ENCODE measurements around the gene PRKD3. TPM values are rescaled to one million over a fixed set of nuclear protein-coding genes. Genes with fewer than 3 reads are reported as not detected.
A peak's percentile ranks its signal among the peaks of the same experiment; 100 is the strongest.

The PRKD3 gene
- total and polyA plus RNA-seq, 10 of the 15 experiments (the other 5 are each of a cell fraction or from before 2014, with no cell fraction given), result 3.3 to 14.9 (median 7.9) TPM

GRCh38 chr2:37281916-37282315, 42.7 kb downstream of the PRKD3 start:
- H4K20me1 ChIP-seq (ENCODE audit: control insufficient read depth, insufficient read depth), result no peaks in the 10 kb centered on the region
- DNase-seq (ENCODE audit: low read depth, low spot score) (no peak), ATAC-seq (no peak), FAIRE-seq (no peak)
- no peak overlapping the region for H3K4me3 ChIP-seq
- H3K79me2 ChIP-seq (ENCODE audit: control insufficient read depth, insufficient read depth, low read length), result no peaks in the 10 kb centered on the region
- H3K9ac ChIP-seq (ENCODE audit: control insufficient read depth, insufficient read depth, low read length), result no peak overlapping the region
- no peaks in the 10 kb centered on the region; the same call in 2 of the 3 replicates for H3K9me3 ChIP-seq (replicated peaks; ENCODE audit: control insufficient read depth, insufficient read depth, low read length)
- intact Hi-C loops (cut with micrococcal nuclease; ENCODE audit: unreplicated experiment), result loop anchor here (1.0 to 10.0 kb wide), 2 partner anchors 114 to 553 kb away; no protein-coding TSS in a partner anchor
- SMC1A ChIA-PET (ENCODE audit: uncharacterized antibody, unreplicated experiment), result no interaction called here
- CTCF ChIA-PET, result no interaction called here
- H3K27me3 ChIP-seq (replicated peaks in 1 of 2; ENCODE audit: control insufficient read depth in 2 of 2, insufficient read depth in 2 of 2, low read length in 1 of 2), result no peaks in the 10 kb centered on the region
- no TSS peak for BruUV-seq (replicated peaks)
- H3K4me1 ChIP-seq (ENCODE audit: control insufficient read depth, insufficient read depth, low read length), result no peaks in the 10 kb centered on the region
- no peak overlapping the region for H3K27ac ChIP-seq (ENCODE audit: control insufficient read depth, insufficient read depth)
- TF ChIP-seq CTCF (IDR thresholded peaks at IDR 0.05 in 2 of 3, conservative IDR thresholded peaks at IDR 0.05 in 1 of 3; ENCODE audit: control insufficient read depth in 2 of 3, extremely low read depth in 1 of 3, insufficient read depth in 1 of 3, low read depth in 3 of 3, low read length in 3 of 3) (peak in 2 of 3 experiments; percentile 16 to 26; a peak in 3 of 6 replicates), USF1 (IDR thresholded peaks at IDR 0.05; ENCODE audit: borderline replicate concordance, extremely low read length, insufficient read depth, low read depth, low read length) (no peak), TCF7 (IDR thresholded peaks at IDR 0.05; ENCODE audit: borderline replicate concordance) (no peak), BCLAF1 (IDR thresholded peaks at IDR 0.05) (no peak), ZNF592 (IDR thresholded peaks at IDR 0.05) (no peak), MLLT1 (IDR thresholded peaks at IDR 0.05) (no peak), NR2C2 (IDR thresholded peaks at IDR 0.05; ENCODE audit: borderline replicate concordance, control insufficient read depth, insufficient read length, low read depth) (no peak)
- no peaks in the 10 kb centered on the region; a peak in 1 of 4 replicates for H3K36me3 ChIP-seq (ENCODE audit: control insufficient read depth in 2 of 2, insufficient read depth in 2 of 2, low read length in 1 of 2)
- no peak overlapping the region for H2AFZ ChIP-seq (ENCODE audit: control insufficient read depth, low read depth, low read length)
- RAD21 ChIA-PET (ENCODE audit: unreplicated experiment), result interaction anchor here (1.5 kb wide), 1 partner anchor 113 kb away, joined by 5 read pairs; no protein-coding TSS in a partner anchor
- POLR2A ChIA-PET, result no interaction called here
- 67% methylated on average over 1 of the region's 1 CpG for WGBS (ENCODE audit: insufficient coverage, insufficient replicate concordance, low lambda C conversion rate, missing lambda C conversion rate)
- H3K4me2 ChIP-seq (ENCODE audit: control insufficient read depth, insufficient read depth), result no peak overlapping the region
- in situ Hi-C loops (cut with MboI), result no loop called here
